ENCODE results near the gene LCOR.
"Not testable (repeated sequence)": the region's sequence is repeated elsewhere in the genome, so short reads cannot be mapped to it uniquely, and the experiment has no call there.

Gene LCOR

DNA sequence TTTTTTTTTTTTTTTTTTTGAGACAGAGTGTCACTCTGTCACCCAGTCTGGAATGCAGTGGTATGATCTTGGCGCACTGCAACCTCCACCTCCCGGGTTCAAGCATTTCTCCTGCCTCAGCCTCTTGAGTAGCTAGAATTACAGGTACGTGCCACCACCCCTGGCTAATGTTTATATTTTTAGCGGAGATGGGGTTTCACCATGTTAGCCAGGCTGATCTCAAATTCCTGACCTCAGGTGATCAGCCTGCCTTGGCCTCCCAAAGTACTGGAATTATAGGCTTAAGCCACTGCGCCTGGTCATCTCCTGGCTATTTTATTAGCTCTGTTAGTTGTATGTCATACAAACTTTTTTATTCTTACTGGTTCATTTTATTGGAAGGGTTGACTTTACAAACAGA is 103.0 kb downstream of the LCOR start:
- Histone ChIP-seq H3K9me3 (replicated peaks; ENCODE audit: insufficient read depth, low read length) (no peaks in the 10 kb centered on the region), H3K27ac (ENCODE audit: low read length) (no peak overlapping the region), H3F3A (ENCODE audit: insufficient read depth, low read length) (no peaks in the 10 kb centered on the region), H2AFZ (ENCODE audit: low read length) (no peak overlapping the region), H3K9me2 (replicated peaks; ENCODE audit: insufficient read depth, low read length) (no peaks in the 10 kb centered on the region), H4K20me1 (ENCODE audit: insufficient read depth, low read length) (no peaks in the 10 kb centered on the region), H3K9ac (ENCODE audit: low read length) (no peak overlapping the region), H3K79me2 (ENCODE audit: low read length) (no peaks in the 10 kb centered on the region), H3K4me1 (ENCODE audit: low read length) (no peaks in the 10 kb centered on the region), H3K36me3 (replicated peaks; ENCODE audit: insufficient read depth, low read length) (no peaks in the 10 kb centered on the region), H3K27me3 (replicated peaks; ENCODE audit: insufficient read depth, low read length) (no peaks in the 10 kb centered on the region), H3K4me2 (ENCODE audit: low read depth, low read length) (no peak overlapping the region), H3K4me3 (ENCODE audit: low read length) (no peak overlapping the region)
- DNase-seq, result no peak
- TF ChIP-seq EZH2phosphoT487 (IDR thresholded peaks at IDR 0.05; ENCODE audit: low read length), result no peak
- TF ChIP-seq, protein P1, sequence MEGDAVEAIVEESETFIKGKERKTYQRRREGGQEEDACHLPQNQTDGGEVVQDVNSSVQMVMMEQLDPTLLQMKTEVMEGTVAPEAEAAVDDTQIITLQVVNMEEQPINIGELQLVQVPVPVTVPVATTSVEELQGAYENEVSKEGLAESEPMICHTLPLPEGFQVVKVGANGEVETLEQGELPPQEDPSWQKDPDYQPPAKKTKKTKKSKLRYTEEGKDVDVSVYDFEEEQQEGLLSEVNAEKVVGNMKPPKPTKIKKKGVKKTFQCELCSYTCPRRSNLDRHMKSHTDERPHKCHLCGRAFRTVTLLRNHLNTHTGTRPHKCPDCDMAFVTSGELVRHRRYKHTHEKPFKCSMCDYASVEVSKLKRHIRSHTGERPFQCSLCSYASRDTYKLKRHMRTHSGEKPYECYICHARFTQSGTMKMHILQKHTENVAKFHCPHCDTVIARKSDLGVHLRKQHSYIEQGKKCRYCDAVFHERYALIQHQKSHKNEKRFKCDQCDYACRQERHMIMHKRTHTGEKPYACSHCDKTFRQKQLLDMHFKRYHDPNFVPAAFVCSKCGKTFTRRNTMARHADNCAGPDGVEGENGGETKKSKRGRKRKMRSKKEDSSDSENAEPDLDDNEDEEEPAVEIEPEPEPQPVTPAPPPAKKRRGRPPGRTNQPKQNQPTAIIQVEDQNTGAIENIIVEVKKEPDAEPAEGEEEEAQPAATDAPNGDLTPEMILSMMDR (IDR thresholded peaks at IDR 0.05; ENCODE audit: low read length), result no peak
- TF ChIP-seq EZH2 (optimal IDR thresholded peaks at IDR 0.05; ENCODE audit: low read depth, low read length), result no peak

DNA sequence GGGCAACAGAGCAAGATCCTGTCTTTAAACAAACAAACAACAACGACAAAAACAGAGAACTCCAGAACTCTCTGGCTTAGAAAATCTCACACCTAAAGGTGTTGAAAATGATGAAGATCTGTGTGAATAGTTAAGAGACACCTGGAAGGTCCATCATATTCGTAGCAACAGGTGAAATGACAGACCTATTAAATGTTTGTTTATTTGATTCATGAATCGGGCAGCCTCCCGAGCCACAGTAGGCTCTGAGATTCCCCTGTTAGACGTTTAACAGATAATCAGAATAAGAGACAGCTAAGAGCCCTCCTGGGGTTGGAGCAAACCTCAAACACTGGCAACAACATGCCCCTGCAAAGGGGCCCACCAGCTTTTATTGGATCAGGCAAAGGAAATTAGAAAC is 103.7 kb downstream of the LCOR start:
- no peaks in the 10 kb centered on the region for H3K79me2 ChIP-seq (ENCODE audit: low read length)

DNA sequence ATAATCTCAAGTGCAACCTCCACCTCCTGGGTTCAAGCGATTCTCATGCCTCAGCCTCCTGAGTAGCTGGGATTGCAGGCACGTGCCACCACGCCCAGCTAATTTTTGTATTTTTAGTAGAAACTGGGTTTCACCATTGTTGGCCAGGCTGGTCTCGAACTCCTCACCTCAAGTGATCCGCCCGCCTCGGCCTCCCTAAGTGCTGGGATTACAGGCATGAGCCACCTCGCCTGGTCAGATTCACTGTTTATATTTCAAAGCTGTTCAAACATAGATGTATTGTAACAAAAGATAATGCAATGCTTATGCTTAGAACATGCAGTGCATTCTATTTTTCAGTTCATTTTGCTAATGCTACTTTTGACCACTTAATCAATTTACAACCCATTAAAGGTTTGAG is 111.1 kb downstream of the LCOR start:
- not testable (repeated sequence) for H3K9me2 ChIP-seq (replicated peaks; ENCODE audit: insufficient read depth, low read length); H3K27me3 ChIP-seq (replicated peaks; ENCODE audit: insufficient read depth, low read length); H3K9ac ChIP-seq (ENCODE audit: low read length); H3K4me2 ChIP-seq (ENCODE audit: low read depth, low read length); H3K9me3 ChIP-seq (replicated peaks; ENCODE audit: insufficient read depth, low read length); H3F3A ChIP-seq (ENCODE audit: insufficient read depth, low read length); H3K4me1 ChIP-seq (ENCODE audit: low read length); H3K27ac ChIP-seq (ENCODE audit: low read length); H3K36me3 ChIP-seq (replicated peaks; ENCODE audit: insufficient read depth, low read length); DNase-seq; H4K20me1 ChIP-seq (ENCODE audit: insufficient read depth, low read length); H3K79me2 ChIP-seq (ENCODE audit: low read length); H2AFZ ChIP-seq (ENCODE audit: low read length); H3K4me3 ChIP-seq (ENCODE audit: low read length)

More for the DNA sequence above, 103.7 kb downstream of the LCOR start:
- DNase-seq, result no peak
- Histone ChIP-seq H3F3A (ENCODE audit: insufficient read depth, low read length) (no peaks in the 10 kb centered on the region), H4K20me1 (ENCODE audit: insufficient read depth, low read length) (no peaks in the 10 kb centered on the region), H3K27me3 (replicated peaks; ENCODE audit: insufficient read depth, low read length) (no peaks in the 10 kb centered on the region), H2AFZ (ENCODE audit: low read length) (no peak overlapping the region), H3K4me3 (ENCODE audit: low read length) (no peak overlapping the region), H3K4me1 (ENCODE audit: low read length) (no peaks in the 10 kb centered on the region), H3K9ac (ENCODE audit: low read length) (no peak overlapping the region), H3K4me2 (ENCODE audit: low read depth, low read length) (no peak overlapping the region), H3K27ac (ENCODE audit: low read length) (no peak overlapping the region), H3K9me2 (replicated peaks; ENCODE audit: insufficient read depth, low read length) (no peaks in the 10 kb centered on the region), H3K36me3 (replicated peaks; ENCODE audit: insufficient read depth, low read length) (no peaks in the 10 kb centered on the region), H3K9me3 (replicated peaks; ENCODE audit: insufficient read depth, low read length) (no peaks in the 10 kb centered on the region)
- TF ChIP-seq EZH2phosphoT487 (IDR thresholded peaks at IDR 0.05; ENCODE audit: low read length) (no peak), EZH2 (optimal IDR thresholded peaks at IDR 0.05; ENCODE audit: low read depth, low read length) (no peak)
- TF ChIP-seq, protein P1 (IDR thresholded peaks at IDR 0.05; ENCODE audit: low read length), result no peak

DNA sequence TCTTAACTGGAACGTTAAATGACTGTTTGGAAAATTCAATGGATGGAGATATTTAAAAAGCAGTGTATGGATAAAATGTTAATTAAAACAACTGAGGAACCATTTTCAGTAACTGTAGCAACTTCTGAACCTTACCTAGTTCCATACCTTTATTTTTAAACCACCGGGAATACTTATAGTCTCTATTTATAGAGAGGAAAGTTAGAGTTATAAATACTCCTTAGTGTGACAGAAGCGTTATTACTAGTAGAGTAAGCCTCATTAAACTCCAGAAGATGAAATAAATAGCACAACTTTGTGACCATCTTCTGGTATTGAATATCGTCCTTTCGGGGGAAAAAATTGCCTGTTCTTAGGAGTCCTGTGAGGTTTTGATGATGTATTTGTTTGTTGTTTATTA is 114.9 kb downstream of the LCOR start:
- no peak overlapping the region for H3K27ac ChIP-seq (ENCODE audit: low read length)
- H3K27me3 ChIP-seq (replicated peaks; ENCODE audit: insufficient read depth, low read length), result no peaks in the 10 kb centered on the region
- no peak overlapping the region for H3K4me3 ChIP-seq (ENCODE audit: low read length)
- no peaks in the 10 kb centered on the region for H3K9me2 ChIP-seq (replicated peaks; ENCODE audit: insufficient read depth, low read length)
- no peaks in the 10 kb centered on the region for H3F3A ChIP-seq (ENCODE audit: insufficient read depth, low read length)
- no peaks in the 10 kb centered on the region for H3K9me3 ChIP-seq (replicated peaks; ENCODE audit: insufficient read depth, low read length)
- DNase-seq, result no peak
- TF ChIP-seq, protein P1 (IDR thresholded peaks at IDR 0.05; ENCODE audit: low read length), result no peak
- TF ChIP-seq EZH2 (optimal IDR thresholded peaks at IDR 0.05; ENCODE audit: low read depth, low read length), result no peak
- no peak for TF ChIP-seq EZH2phosphoT487 (IDR thresholded peaks at IDR 0.05; ENCODE audit: low read length)
- H3K36me3 ChIP-seq (replicated peaks; ENCODE audit: insufficient read depth, low read length), result no peaks in the 10 kb centered on the region; the same call in 1 of the 2 replicates
- no peaks in the 10 kb centered on the region for H3K79me2 ChIP-seq (ENCODE audit: low read length)
- H2AFZ ChIP-seq (ENCODE audit: low read length), result no peak overlapping the region
- no peak overlapping the region for H3K9ac ChIP-seq (ENCODE audit: low read length)
- H3K4me1 ChIP-seq (ENCODE audit: low read length), result no peaks in the 10 kb centered on the region
- no peak overlapping the region for H3K4me2 ChIP-seq (ENCODE audit: low read depth, low read length)
- no peaks in the 10 kb centered on the region for H4K20me1 ChIP-seq (ENCODE audit: insufficient read depth, low read length)
